ENCODE data around the gene DISC1.
"Not testable (repeated sequence)": the region's sequence is repeated elsewhere in the genome, so short reads cannot be mapped to it uniquely, and the experiment has no call there.

The DISC1 gene

DNA sequence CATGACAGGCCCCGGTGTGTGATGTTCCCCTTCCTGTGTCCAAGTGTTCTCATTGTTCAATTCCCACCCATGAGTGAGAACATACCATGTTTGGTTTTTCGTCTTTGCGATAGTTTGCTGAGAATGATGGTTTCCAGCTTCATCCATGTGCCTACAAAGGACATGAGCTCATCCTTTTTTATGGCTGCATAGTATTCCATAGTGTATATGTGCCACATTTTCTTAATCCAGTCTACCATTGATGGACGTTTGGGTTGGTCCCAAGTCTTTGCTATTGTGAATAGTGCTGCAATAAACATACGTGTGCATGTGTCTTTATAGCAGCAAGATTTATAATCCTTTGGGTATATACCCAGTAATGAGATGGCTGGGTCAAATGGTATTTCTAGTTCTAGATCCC, 343.2 kb downstream of the DISC1 start:
- FAIRE-seq; DNase-seq (ENCODE audit: insufficient read length, low spot score): not testable (repeated sequence)

DNA sequence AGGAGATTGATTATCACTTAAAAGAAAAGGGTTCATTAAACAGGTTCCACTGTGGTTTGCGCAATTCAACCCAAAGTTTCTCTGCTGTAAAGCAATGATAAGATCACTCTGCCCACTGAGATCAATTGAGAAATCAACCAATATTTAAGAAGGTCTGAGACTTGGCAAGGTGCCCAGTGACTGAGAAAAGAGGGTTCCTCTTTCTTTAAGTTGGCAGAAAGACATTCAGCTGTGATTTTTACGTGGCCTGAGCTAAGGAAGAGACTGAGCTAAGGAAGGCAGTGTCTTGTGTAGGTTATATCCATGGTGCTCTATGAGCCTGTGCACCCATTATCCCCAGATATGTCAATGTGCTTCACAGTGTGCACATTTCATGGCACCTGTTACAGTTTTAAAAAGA, 344.1 kb downstream of the DISC1 start:
- FAIRE-seq (no peak), DNase-seq (ENCODE audit: insufficient read length, low spot score) (no peak)

DNA sequence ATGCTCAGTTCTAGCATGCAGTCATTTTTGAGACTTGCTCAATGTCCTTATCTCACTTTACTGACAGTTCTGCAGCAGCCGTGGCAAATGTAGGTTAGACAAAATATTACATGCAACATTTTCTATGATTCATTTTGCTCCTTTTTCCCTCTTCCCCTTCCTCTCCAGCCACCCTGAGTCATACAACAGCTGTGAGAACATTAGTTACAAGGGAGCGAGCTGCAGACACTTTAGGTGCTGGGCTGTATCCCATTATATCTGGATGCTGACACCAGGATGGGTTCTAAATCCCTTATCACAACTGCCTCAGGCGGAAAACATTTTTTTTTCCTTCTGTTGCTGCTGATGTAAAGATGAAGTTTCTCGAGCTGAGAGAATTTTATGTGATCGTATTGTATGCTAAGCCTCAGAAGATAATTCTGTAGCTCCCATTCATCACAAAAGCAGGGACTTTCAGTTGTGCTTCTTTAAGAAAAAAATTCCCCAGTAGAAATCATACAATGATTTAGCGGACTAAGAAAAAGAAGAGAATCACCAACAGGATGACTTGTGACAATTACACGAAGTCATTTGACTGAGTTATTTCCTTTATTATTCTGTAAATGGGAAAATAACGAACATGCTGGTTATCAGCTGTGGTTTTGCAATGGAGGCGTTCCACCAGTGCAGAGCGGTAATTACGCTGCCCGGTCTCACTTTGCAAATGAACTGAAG, 345.0 kb downstream of the DISC1 start:
- no peak for DNase-seq (ENCODE audit: insufficient read length, low spot score)
- FAIRE-seq, result no peak

DNA sequence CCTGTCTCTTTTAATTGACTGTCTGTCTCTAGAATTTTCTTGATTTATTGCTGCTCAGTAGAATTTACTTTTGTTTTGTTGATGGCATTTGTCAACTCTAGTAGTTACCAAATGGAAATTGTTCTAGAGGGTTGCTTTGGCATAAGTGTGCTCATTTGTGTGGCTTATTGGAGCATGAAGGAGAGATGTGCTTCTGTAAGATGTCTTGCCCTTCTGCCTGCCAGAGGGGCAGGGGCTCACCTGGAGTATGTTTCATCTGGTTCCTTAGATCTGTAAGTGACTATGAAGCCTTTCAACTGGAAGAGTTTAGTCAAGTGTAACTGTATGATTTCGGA, 345.5 kb downstream of the DISC1 start:
- DNase-seq (ENCODE audit: insufficient read length, low spot score), result no peak
- no peak for FAIRE-seq

DNA sequence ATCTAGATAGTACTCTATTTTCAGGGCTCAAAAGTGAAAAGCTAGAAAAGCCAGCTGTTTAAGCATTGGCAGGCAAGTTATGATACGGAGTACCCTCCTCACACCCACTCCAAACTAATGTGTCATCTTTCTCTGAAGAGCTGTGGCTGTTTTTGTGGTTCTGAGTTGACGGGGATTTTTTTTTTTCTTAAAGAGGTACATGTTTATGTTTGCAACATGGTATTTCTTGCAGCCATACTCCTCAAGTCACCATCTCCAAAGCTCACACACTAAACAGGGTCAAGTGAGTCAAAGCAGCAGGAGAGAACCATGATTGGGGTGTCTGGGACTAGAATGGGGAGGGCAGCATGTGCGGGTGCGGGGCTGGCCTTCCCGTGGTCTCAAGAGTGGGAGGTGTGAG, 347.2 kb downstream of the DISC1 start:
- DNase-seq (ENCODE audit: insufficient read length, low spot score) (no peak), FAIRE-seq (no peak)

DNA sequence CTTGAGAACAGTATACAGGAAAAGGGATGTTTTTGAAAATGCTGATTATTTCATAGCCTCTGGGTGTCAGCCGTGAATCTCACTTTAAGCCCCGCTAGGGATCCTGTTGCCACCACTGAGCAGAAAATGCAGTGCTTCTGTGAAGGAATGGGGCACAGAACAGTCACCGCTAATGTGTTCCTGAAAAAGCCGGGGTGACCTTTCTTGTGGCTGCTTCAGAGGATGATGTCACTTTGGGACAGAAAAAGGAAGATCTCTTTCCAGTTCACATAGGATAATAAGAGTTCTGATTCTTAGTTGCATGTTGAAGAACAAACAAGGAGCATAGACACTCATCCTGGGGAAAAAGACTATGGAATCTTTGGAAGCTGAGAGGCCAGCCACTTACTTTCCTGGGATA, 349.6 kb downstream of the DISC1 start:
- no peak for DNase-seq (ENCODE audit: insufficient read length, low spot score)
- no peak for FAIRE-seq

DNA sequence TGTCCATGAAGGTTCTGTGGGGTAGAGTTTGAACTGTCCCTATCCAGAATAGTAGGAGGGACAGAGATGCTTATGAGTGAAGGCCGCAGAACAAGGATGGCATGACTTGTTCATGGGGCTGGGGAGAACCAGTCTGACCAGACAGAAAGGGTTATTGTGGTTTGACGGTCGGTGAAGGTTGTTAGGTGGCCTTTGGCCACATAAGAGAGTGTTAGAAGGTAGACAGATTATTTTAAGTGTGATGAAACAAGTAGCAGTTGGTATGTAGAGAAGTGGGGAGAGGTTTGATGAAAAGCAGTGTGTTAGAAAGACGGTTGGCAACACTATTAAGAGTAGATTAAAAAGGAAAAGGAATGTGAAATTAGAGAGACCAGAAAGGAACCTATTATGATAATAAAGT, 355.1 kb downstream of the DISC1 start:
- no peak for FAIRE-seq

DNA sequence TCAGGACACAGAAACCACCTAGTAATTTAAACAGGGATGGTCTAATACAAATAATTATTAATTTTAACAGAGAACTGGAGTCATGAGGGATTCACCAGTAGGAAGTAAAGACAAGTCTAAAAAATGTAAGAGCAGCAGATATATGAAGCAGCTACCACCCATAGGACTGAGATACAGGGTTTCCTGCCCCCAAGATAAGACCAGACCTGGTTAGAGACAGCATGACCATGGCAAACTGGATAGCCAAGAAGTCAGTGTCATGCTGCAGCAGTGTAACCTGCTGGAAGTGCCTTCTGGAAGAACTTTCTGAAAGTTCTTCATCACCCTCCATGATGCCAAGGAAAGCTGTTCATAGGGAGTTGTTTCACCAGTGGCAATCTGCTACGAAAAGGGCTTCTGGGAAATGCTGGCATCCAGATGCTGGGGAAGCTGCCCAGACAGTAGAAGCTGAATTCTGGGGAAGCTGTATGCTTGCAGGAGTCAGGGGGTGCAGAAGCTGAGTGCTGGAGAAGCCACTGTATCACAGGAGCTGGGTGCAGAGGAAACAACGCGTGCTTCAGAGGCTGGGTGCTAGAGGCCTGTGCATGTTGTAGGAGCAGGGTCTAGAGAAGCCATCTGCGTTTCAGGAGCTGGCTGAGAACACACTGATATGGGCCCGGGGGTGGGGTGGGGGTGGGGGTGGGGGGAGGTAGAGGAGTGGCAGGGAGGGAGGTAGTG, 356.4 kb downstream of the DISC1 start:
- DNase-seq (ENCODE audit: insufficient read length, low spot score) (no peak), FAIRE-seq (no peak)

More for the DNA sequence above, 355.1 kb downstream of the DISC1 start:
- no peak for DNase-seq (ENCODE audit: insufficient read length, low spot score)

DNA sequence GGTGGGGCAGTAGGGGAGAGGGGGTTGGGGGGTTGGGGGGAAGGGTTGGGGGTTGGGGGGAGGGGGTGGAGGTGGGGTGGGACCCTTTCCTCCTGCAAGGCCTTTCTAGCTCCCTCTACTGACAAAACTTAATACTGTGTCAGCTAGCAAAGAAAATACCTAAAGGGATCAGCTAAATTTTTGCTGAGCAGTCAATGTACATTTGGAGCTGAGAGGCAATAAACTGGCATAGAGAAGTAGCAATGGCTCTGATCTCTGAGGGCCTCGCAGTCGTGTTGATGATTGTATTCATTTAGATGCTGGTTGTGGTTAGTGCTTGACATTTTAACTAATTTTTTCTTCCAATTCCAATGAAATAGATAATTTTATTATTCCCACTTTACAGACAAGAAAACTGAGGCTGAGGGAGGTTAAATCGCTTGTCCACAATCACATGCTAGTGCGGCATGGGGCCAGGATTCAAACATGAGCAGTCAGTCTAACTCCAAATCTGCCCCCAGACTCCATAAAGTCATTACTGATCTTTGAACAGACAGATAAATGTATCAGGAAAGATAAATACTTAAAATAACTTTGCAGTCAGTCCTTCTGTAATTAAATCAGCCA, 357.1 kb downstream of the DISC1 start:
- FAIRE-seq, result no peak
- DNase-seq (ENCODE audit: insufficient read length, low spot score), result no peak

DNA sequence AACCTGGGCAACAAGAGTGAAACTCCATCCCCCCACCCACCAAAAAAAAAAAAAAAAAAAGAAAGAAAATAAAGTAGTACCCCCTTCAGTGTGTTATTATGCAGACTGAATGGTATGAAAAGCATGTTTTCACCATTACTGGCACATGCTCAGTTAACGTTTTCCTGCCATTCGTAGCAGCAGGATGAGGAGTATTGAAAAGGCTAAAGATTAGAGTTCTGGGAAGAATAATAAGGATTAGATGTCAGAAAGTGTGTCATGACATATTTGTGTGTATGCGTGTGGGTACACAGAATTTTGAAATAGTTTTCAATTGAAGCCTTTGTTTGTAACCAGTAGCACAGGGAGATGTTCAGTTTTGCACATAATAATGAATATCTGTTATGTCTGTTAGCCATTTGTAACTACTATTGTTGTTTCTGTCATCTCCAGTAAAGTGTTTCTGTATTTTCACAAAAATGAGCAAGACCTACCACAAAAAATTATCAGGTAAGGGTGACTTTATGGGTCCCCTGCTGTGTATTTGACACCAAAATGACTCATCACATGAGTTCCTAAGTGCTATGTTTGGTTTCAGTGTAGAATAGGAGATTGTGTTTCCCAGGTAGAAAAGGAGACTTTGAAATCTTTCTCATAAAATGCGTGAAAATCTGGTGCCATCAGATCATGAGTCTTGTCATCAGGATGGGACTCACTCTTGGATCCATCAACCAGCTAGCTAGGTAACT, 358.9 kb downstream of the DISC1 start:
- FAIRE-seq (no peak), DNase-seq (ENCODE audit: insufficient read length, low spot score) (no peak)

DNA sequence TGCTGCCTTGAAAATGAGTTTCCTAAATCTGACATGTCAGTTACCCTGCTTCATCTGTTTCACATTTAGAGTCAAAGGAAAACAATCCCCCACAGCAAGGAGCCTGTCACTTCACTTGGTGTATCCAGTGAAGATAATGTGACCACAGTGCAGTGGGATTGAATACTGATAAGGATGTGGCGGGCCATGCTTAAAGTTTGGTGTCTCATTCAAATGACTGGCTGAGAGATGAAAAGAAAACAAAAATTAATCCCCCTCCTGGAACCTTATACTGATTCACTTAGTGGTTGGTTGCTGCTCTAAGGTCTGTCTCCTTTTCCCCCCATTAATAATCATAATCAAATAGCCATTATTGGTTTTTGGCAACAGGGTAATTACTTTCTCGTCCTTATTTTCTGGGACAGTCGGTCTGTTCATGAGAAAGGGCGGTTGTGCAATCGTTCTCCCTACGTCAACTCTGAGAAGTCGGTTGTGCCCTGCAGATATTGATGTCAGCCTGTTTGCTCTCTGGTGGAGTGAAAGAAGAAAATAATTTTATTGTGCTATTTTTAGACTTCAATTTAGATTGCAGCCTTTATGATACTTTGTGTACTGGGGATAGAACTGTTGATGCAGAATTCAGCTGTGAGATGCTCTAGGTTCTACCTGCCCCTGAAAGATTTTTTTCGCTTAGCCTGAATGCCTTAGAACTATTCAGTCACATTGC, 360.2 kb downstream of the DISC1 start:
- FAIRE-seq (no peak), DNase-seq (ENCODE audit: insufficient read length, low spot score) (no peak)

DNA sequence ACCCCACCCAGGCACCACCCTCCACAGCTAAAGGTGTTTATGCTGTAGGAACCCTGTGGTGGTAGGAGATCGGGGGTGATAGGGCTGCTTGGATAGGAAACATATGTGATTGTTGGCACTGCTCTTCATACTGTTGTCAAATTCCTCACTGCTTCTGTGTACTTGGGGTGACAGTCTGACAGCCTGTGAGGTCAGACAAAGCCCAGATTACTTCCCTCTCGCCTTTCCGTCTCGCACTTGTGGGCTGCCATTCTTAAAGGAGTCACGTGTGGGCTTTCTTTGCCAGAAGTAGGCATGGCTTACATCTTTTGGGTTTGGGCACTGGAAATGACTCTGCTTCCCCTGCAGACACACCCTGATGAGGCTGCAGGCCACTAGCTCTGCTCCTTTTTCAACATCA, 363.8 kb downstream of the DISC1 start:
- no peak for FAIRE-seq
- no peak for DNase-seq (ENCODE audit: insufficient read length, low spot score)

DNA sequence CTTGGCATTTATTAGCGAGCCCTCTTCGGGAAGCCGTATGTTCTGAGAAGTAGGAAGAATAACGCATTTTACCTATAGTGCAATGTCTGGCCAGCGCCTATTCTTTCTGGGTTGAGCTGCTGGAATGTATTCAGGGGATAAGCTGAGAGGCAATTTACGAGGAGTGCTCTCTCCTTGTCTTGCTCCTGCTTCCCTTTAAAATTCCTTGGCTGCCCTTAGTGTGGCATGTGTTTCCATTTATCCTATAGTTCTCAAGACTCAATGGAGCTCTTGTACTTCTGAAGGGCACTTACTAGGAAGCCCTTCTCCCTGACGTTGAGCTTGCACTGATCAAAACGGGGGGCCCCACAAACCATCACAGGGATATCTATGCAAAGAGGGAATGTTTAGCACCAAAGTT, 364.6 kb downstream of the DISC1 start:
- DNase-seq (ENCODE audit: insufficient read length, low spot score) (no peak), FAIRE-seq (no peak)

DNA sequence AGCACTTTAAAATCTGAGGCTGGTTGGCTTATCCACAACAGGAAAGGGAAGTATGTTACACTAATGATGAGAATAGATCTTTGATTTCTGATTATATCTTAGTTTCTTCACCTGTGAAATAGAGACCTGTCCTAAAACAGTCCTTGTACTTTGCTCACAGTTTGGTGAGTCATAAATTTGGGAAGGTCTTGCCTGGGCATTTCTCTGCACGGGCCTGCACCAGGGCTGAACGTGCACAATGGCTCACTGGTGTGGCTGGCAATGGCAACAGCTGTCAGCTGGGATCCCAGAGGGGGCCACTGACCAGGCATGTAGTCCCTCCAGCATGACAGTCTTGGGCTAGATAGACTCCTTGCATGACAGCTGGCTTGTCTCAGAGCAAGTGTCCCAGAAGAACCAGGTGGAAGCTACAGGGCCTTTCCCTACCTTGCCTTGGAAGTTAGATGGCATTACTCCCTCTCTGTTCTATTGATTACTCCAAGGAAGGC, 367.4 kb downstream of the DISC1 start:
- no peak for FAIRE-seq
- no peak for DNase-seq (ENCODE audit: insufficient read length, low spot score)

DNA sequence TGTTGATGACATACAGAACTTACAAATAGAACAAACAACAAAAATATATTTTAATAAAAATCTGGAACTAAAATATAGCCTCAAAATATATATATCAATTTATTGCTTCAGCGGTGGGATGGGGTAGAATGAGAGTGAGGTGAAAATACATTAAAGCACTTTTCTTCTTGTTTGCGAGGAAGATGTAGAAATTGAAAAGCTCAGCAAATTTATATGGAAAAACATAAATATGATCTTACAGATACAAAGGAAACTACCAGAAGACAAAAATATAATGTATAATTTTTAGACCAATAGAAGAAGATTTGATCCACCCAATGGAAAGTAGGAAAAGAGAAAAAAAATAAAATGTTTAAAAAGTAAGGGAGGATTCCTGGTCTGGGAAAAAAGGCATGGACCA, 372.2 kb downstream of the DISC1 start:
- DNase-seq (ENCODE audit: insufficient read length, low spot score) (no peak), FAIRE-seq (no peak)

DNA sequence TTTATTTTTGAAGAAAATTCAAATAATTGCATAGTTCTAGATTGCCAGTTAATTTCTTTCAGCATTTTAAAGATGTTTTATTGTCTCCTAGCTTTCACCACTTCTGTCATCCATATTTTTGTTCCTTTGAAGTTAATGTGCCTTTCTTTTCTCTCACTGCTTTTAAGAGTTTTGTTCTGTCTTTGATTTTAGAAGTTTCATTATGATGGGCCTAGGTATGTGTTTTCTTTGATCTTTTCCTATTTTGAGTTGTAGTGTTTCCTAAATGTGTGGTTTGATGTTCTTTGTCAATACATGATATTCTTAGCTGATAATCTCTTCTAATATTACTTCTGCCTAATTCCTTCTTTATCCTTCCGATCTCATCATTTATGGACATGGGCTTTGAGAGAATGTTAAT, 378.7 kb downstream of the DISC1 start:
- FAIRE-seq, result no peak
- no peak for DNase-seq (ENCODE audit: insufficient read length, low spot score)

DNA sequence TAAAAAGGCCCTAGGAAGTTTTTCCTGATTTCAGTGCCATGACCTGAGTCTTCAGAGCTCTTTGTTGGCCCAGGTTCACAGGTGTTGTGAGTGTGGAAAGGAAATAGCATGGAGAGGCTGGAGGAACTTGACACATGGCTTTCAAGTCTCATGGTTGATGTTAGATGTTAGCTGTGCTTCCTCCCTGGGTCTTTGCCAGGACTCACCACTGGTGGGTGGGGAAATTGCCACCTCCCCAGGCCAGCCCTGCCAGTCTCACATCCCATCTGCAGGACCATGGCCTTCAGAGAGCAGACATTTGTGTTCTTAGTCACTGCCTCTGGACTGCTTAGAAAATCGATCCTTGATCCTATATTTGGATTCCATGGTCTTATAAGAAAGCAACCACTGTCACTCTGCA, 383.2 kb downstream of the DISC1 start:
- no peak for FAIRE-seq
- no peak for DNase-seq (ENCODE audit: insufficient read length, low spot score)

DNA sequence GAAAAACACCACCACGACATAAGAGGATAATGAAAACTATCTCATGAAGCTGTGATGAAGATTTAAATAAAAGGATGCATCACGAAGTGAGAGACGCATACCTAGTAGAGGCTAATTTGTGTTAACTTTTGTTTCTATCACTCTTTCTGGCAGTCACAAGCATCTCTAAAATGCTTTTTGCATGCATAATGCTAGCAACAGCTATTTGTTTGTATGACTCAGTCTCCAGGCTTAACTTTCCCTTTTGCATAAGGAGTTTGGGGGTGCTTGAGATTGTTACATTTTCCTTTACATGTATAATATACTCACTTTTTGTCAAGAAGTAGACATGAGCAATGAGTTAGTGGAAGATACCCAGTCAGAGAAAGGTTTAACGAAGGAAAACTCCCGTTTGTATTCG, 385.4 kb downstream of the DISC1 start:
- FAIRE-seq (no peak), DNase-seq (ENCODE audit: insufficient read length, low spot score) (no peak)

DNA sequence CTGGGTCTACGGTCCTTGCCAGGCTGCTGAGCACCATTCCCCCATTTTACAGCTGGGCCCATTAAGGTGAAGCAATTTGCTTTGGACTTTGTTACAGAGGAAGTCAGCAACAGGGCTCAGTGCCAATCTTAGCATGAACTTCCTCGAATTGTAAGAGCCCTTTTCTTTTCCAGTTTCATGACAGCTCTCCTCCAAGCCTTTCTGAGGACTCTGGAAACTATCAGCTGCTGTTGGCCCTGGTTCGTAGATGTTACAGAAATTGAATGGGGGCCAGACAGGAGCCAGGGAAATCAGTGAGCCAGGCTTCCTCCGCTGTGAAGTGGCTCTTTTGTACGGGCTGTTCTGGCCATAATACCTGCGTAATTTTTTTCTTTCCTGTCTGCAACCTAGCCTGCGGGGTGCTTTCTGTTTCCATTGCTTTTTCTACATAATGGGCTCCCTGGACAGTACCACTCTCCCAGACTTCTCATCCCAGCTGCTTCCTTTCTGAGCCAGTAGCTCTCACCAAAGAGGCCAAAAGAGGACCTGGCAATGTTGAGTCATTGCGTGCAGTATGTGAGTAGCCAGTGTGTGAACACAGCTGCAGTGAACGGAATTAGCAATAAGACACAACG, 386.3 kb downstream of the DISC1 start:
- no peak for DNase-seq (ENCODE audit: insufficient read length, low spot score)
- no peak for FAIRE-seq

DNA sequence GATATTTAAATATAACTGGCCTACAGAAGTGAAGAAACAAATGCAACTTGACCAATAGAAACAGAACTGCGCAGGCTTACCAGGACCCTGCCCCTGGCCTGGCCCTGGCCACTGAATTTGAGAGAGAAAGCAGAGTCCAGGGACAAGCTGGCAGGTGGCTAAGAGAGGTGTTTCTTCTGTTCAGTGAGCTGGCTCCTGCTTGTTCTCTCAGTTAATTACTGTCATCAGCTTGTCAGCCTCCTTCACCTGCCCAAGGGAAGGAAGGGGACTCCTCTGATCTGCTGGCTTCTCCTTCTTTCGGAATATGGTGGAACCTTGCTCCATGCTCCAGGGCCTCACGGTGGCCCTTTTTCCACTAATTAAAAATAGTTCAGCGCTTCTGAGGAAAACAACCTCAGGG, 388.4 kb downstream of the DISC1 start:
- FAIRE-seq (no peak), DNase-seq (ENCODE audit: insufficient read length, low spot score) (no peak)
